Activated CD4-positive, alpha-beta T cell treated with anti-CD3 and anti-CD28 coated beads, Interleukin-10, Interleukin-2, amounts not matched to agents 100 ng/mL and 50 ng/mL, durations not matched to agents 16 hours and 8 hours (primary cell): ENCODE measurements around the gene S100A8.

Experiments used
- DNase-seq: peaks from one replicate; pipeline ENCODE4 v3.0.0-alpha.2; 2020

S100A8 gene

GRCh38 chr1:153345187-153346076 lies 45.4 kb downstream of the S100A8 start:
- no peak for DNase-seq

GRCh38 chr1:153344718-153345025 lies 46.2 kb downstream of the S100A8 start:
- no peak for DNase-seq

GRCh38 chr1:153343811-153344717 lies 46.8 kb downstream of the S100A8 start:
- DNase-seq: peak; percentile 23

- no peak for DNase-seq
These were observed 47.7 kb downstream of the S100A8 start for GRCh38 chr1:153343040-153343681.

GRCh38 chr1:153342178-153342577 lies 48.7 kb downstream of the S100A8 start:
- no peak for DNase-seq

GRCh38 chr1:153341431-153341934 lies 49.4 kb downstream of the S100A8 start:
- no peak for DNase-seq

GRCh38 chr1:153340356-153340755 lies 50.5 kb downstream of the S100A8 start:
- DNase-seq: no peak
